GM12864 (cell line): Measurements from ENCODE around the gene FCRLA.
A peak's percentile ranks its signal among the peaks of the same experiment; 100 is the strongest.
"Not testable (repeated sequence)": the region's sequence is repeated elsewhere in the genome, so short reads cannot be mapped to it uniquely, and the experiment has no call there.

Experiments
- DNase-seq: peaks from one replicate; pipeline ENCODE4 v3.0.0-alpha.2; 2011; ENCODE audit warnings: low read depth
- H3K4me3 ChIP-seq: 2 replicates; pipeline ENCODE4 v1.5.1; 2011; ENCODE audit warnings: mild to moderate bottlenecking, low read depth, low read length, control low read depth
- TF ChIP-seq, protein P1 (sequence below): IDR thresholded peaks from 2 replicates; pipeline ENCODE4 v1.5.1; 2011; ENCODE audit warnings: low read depth, mild to moderate bottlenecking, moderate library complexity, low read length, control low read depth, inconsistent platforms; ENCODE audit errors: missing control alignments

The FCRLA gene, protein sequence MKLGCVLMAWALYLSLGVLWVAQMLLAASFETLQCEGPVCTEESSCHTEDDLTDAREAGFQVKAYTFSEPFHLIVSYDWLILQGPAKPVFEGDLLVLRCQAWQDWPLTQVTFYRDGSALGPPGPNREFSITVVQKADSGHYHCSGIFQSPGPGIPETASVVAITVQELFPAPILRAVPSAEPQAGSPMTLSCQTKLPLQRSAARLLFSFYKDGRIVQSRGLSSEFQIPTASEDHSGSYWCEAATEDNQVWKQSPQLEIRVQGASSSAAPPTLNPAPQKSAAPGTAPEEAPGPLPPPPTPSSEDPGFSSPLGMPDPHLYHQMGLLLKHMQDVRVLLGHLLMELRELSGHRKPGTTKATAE

DNA sequence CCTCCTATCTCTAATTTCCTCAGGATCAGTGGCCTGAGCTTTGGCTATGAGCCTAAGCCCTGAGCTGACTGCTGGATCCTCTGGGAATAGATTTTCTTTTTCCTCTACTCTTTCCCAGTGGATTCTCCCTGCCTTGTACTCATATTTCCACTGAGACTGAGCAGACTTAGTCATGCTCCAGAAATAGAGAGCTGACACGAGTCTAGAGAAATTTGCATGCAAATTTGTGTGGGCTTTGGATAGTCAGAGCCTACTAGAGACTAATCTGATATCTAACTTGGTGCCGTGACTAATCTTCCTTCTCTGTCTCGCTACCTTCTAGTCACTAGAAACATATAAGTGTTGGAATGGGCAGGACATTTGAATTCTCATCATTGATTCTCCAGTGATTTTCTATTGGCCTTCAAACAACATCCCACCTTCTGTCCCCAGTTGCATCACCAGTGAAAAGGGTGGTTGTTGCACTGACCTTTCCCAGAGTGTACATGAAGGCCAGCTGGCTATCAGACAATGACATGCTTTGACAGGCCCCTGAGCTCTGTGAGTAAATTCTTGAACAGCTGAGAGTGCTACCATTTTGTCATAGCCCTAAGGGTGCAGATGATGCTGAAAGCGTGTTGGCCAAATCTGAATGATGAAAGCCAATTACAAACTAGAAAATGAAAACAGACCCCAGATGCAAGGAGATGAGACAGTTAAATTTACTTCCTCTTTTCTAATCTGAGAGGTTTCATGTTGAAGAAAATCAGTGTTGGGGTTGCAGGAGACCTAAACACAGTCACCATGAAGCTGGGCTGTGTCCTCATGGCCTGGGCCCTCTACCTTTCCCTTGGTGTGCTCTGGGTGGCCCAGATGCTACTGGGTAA is at the start of gene FCRLA:
TSS of gene FCRLA (plus strand) at position 748 of the 866 bp plus-strand sequence. CDS start at position 784, 36 bp downstream.
- TF ChIP-seq, protein P1, sequence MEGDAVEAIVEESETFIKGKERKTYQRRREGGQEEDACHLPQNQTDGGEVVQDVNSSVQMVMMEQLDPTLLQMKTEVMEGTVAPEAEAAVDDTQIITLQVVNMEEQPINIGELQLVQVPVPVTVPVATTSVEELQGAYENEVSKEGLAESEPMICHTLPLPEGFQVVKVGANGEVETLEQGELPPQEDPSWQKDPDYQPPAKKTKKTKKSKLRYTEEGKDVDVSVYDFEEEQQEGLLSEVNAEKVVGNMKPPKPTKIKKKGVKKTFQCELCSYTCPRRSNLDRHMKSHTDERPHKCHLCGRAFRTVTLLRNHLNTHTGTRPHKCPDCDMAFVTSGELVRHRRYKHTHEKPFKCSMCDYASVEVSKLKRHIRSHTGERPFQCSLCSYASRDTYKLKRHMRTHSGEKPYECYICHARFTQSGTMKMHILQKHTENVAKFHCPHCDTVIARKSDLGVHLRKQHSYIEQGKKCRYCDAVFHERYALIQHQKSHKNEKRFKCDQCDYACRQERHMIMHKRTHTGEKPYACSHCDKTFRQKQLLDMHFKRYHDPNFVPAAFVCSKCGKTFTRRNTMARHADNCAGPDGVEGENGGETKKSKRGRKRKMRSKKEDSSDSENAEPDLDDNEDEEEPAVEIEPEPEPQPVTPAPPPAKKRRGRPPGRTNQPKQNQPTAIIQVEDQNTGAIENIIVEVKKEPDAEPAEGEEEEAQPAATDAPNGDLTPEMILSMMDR = no peak
- H3K4me3 ChIP-seq = peak within 1 kb of the TSS; percentile 79
- DNase-seq = peak; percentile 89

DNA sequence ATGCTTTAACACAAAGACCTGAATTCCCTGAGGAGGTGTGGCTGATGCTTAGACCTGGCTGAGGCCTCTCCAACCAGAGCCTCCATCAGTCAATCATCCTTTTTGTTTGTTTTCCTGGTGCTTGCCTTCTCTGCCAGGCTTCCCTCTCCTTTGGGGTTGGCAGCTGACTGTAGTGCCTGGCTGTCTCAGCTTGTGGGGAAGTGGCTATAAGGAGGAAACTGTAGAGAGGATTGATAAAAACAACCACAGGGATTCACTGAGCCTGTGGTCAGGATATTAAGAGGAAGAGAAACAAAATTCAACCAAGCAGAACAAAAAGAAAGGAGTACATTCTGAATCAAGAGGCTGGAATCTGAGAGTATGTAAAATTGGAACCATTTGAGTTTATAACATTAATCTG is 48.5 kb upstream of the FCRLA start:
- not testable (repeated sequence) for DNase-seq, H3K4me3 ChIP-seq

DNA sequence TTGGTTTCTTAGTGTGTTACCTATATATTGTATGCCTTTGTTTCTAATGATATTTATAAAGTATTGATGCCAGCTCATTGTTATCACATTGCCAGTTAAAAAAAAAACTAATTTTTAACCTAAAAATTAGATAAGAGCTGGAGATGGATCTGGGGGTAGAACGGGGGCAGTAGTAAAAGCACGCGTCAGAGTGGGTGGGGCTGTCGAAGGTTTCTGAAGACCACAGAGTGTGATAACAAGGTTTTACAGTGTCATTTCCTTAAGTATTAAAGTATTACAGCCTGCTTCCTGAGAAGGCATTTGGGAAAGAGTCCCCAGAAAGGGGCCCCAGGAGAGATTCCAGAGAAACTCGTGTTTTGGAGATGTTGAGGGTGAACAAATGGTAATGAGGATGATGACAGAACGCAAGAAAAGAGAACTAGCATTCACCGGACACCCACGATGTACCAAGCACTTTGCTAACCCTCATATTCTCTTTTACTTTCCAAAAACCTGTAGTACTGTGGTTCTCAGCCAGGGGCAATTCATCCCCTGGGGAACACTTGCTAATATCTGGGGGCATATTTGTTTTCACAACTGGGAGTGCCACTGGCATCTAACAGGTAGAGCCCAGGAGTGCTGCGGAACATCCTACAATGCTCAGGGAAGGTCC is 45.2 kb upstream of the FCRLA start:
- not testable (repeated sequence) for H3K4me3 ChIP-seq, DNase-seq

DNA sequence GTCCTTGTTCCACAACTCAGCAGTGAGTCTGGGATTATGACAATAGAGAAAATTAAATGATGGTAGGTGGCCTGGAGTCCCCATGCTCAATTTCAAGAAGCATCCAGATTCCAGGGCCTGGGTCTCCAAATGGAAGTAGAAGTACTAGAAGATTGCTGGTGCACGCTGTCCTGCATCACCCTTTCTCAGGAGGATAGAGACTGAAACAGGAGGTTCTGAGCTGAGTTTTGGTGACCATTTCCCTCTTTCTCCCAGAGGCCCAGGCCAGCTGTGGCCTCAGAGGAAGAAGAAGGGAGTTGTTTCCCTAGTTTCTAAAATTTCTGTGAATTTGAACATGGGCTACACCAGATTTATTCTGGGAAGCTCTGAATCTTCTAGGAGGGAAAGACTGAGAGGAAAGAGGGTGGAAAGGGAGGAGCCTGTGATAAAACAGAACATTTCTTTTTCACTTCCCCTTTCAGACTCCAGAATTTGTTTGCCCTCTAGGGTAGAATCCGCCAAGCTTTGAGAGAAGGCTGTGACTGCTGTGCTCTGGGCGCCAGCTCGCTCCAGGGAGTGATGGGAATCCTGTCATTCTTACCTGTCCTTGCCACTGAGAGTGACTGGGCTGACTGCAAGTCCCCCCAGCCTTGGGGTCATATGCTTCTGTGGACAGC is 44.2 kb upstream of the FCRLA start, which contains the start of gene FCGR2B:
TSS of gene FCGR2B (plus strand) at position 460 of the 656 bp plus-strand sequence. CDS start at position 559, 99 bp downstream.
- H3K4me3 ChIP-seq = peak within 1 kb of the TSS; percentile 43
- DNase-seq = not testable (repeated sequence)

DNA sequence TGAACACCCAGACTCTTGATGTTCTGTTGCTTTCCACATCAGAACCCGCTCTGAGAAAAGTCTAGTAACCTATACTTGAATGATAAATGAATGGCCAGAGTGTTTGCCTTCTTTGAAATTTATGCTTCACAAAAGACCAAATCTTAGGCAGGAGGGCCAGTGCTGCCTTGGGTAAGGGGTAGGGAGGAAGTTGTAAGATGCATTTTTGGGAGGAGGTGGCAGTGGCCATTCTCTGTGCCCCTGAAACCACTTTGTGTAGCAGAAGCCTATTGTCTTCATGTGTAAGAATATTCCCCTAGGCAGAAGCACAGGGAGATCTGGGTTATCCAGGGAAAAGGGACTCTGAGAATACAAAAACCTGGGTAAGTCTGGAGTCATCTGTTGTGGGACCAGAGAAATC is 43.5 kb upstream of the FCRLA start:
- H3K4me3 ChIP-seq = peak overlapping the region; percentile 43
- DNase-seq = not testable (repeated sequence)

DNA sequence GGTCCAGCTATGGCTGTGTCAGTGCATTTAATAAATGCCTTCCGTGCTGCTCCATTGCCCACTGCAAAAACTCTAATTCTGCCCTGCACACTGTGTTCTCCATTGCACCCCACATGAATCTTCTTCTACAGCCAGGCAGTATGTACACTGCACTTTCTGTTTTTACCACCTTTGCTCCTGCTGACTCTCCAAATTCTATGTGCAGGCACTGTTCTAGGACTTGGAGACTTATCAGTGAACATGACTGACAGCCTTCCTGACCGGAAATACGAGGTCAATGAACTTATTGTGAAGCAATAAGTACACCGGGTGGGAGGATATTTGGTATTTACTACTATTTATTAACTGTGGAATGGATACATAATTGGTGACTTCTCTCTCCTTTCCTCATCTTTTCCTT is 42.3 kb upstream of the FCRLA start:
- not testable (repeated sequence) for H3K4me3 ChIP-seq, DNase-seq

DNA sequence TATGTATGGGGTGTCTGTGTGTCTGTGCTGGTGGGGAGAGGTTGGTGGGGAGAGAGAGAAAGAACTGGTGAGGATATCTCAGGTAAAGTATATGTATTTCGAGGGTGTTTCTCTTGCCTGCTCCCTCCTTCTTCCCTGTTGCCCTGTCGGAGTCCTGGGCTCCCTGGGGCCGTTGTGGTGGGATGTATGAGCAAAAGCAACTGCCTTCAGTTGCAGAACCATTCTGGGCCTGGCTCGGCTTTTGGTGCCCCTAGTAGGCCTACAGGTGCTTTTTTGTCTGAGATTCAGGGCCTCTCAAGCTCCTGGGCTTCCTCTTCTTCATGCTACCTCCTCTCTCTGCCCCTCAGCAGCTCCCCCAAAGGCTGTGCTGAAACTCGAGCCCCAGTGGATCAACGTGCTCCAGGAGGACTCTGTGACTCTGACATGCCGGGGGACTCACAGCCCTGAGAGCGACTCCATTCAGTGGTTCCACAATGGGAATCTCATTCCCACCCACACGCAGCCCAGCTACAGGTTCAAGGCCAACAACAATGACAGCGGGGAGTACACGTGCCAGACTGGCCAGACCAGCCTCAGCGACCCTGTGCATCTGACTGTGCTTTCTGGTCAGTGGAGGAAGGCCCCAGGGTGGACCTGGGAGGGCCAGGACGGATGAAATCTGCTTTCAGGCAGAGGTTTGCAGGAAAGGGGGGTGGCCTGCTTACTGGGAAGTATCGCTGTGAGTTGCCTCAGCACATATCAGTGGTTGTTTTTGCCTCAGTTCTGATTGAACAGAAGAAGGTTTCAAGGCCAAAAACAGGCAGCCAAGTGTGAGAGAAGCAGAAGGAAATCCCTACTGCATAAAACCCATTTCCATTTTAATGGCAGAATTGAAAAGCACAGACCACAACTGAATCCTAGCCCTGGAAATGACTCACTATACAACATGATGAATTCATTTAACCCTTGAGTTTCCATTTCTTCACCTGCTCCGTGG is 35.7 kb upstream of the FCRLA start:
- H3K4me3 ChIP-seq, DNase-seq: not testable (repeated sequence)

DNA sequence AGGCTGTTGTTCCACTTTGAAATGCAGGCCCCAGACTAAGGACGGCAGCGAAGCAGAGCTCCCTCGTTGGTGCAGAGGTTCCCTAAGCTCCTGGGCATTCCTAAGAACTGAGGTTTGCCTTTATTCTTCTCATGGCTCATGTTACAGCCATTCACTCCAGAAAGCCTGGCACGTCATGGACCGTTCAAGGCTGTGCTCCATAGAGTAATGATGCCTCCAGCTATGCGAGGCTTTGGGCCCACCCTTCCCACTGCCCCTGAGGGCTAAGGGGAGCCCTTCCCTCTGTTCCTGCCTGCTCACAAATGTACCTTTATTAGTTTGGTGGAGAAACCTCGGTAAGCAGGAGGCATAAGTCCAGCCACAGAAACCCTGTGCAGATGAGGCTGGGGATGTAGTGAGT is 33.6 kb upstream of the FCRLA start:
- not testable (repeated sequence) for H3K4me3 ChIP-seq, DNase-seq

DNA sequence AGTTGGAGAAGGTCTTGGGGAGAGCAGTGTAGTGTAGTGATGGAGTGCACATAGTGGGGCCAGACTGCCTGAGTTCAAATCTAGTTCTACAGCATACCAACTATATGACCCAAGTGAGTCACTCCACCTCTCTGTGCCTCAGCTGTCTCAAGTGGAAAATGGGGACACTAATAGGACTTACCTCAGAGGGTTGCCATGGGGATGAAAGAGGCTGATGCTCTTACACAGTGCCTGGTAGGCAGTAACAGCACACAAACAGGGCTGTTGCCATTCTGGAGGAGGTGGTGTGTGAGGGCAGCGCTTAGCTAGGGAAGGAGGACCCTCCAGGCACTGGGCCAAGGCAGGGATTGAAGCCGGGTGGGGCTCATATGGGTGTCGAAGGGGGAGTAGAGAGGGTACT is 32.6 kb upstream of the FCRLA start:
- DNase-seq, H3K4me3 ChIP-seq: not testable (repeated sequence)

DNA sequence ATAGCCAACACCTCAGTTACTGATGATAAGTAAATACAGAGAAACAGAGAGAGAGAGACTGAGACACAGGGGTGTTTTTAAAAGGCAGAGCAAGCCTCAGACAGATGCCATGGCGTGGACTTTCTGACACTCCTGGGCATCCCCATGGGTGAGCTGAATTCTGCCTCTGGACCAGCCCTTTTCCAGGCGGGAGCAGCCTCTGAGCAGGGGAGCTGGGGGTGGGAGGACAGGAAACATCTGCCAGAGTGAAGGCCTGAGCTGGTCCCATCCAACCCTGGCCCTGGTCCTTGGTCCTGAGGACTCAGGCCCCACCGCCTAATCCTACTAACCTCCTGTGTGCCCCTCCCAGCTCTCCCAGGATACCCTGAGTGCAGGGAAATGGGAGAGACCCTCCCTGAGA is 32.1 kb upstream of the FCRLA start:
- DNase-seq, H3K4me3 ChIP-seq: not testable (repeated sequence)

DNA sequence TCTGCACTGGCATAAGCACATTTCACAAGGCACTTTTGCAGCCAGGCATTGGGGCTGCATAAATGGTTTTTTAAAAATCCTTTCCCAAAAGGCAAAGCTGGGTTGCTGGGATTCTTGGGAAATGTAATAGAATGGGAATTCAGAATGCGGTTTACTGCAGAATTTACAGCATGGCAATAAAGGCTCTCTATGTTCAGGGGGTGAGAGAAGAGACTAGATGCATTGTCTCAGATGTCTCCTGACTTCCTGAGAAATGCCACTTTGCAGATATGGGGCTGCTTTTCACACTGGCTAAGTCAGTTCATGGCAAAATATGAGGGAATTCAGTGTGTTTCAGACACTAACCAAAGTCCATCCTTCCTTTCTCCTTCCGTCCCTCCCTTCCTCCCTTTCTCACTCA is 30.6 kb upstream of the FCRLA start:
- DNase-seq = no peak
- no peak overlapping the region for H3K4me3 ChIP-seq
- TF ChIP-seq, protein P1 = no peak
